ENCODE measurements around the gene RAB11FIP3. TPM values are rescaled to one million over a fixed set of nuclear protein-coding genes. Genes with fewer than 3 reads are reported as not detected.

The RAB11FIP3 gene
- total RNA-seq, 4 donors from 2014 or later: 20.7 to 62.5 (median 29.1) TPM

DNA sequence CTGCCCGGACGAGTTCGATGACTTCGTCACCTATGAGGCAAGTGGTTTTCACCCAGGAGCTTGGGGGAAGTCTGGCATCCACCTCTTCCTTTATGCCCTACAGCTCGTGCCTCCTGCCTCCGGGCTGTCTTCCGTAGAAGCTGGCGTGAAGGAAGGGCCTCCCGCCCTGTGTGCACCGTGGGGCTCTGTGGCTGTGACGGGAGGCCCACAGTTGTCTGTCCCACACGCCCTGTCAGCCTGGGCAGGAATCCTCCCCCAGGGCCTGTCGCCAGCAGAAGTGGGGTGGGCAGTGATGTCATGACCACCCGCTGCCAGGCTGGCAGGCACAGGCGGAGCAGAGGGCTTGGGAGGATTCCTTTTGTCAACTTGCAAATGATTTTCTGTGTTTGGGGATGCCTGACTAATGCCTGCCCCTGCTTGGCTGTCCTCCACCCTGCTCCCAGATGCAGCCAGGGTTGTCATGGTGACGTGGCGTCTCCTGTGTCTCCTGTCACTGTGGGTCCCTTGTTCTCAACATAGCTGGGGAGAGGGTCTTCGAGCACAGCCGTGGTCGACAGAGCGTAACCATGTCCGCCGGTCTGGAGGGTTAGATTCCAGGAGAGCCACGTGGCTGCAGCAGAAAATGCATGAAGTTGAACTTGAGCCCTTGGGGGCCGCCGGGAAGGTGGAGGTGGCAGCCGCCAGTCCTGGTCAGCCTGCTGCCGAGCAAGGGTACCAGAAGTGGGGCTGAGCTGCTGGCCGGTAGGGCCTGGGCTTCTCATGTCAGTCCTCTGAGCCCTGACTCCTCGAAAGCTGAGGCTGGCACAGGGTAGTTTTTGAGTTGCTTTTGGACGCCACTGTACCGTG lies 46.1 kb downstream of the RAB11FIP3 start:
- Histone ChIP-seq H3K36me3 (no peaks in the 10 kb centered on the region), H3K27ac (no peak overlapping the region), H3K27me3 (no peaks in the 10 kb centered on the region), H3K9me3 (no peaks in the 10 kb centered on the region), H3K4me1 (peaks cover 14% of the 10 kb centered on the region), H3K4me3 (no peak overlapping the region)
- DNase-seq (ENCODE audit: low spot score in 2 of 2): no peak
- WGBS: 39% methylated on average over 18 of the region's 32 CpGs
- no peak for TF ChIP-seq POLR2AphosphoS5 (IDR thresholded peaks at IDR 0.05)
- no peak for TF ChIP-seq EP300 (IDR thresholded peaks at IDR 0.05)
- no peak for TF ChIP-seq POLR2A (IDR thresholded peaks at IDR 0.05)
- TF ChIP-seq, protein P1, sequence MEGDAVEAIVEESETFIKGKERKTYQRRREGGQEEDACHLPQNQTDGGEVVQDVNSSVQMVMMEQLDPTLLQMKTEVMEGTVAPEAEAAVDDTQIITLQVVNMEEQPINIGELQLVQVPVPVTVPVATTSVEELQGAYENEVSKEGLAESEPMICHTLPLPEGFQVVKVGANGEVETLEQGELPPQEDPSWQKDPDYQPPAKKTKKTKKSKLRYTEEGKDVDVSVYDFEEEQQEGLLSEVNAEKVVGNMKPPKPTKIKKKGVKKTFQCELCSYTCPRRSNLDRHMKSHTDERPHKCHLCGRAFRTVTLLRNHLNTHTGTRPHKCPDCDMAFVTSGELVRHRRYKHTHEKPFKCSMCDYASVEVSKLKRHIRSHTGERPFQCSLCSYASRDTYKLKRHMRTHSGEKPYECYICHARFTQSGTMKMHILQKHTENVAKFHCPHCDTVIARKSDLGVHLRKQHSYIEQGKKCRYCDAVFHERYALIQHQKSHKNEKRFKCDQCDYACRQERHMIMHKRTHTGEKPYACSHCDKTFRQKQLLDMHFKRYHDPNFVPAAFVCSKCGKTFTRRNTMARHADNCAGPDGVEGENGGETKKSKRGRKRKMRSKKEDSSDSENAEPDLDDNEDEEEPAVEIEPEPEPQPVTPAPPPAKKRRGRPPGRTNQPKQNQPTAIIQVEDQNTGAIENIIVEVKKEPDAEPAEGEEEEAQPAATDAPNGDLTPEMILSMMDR (IDR thresholded peaks at IDR 0.05): no peak

DNA sequence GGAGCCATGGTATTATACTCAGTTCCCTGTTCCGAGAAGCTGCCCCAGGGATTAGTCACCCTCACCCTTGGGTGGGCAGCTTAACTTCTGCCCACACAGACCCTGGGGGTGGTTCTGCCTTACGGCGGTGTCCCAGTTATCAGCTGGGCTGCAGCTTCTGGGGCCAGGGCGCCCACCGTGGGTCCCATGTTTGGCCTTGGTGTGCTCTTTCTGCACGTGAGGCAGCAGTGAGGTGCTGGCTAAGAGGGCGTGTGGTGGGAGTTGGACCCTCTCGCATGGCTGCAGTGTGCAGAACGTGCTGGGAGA lies 46.7 kb downstream of the RAB11FIP3 start:
- Histone ChIP-seq H3K27me3 (no peaks in the 10 kb centered on the region), H3K4me1 (peaks cover 14% of the 10 kb centered on the region), H3K4me3 (no peak overlapping the region), H3K36me3 (no peaks in the 10 kb centered on the region), H3K9me3 (no peaks in the 10 kb centered on the region), H3K27ac (no peak overlapping the region)
- TF ChIP-seq POLR2A (IDR thresholded peaks at IDR 0.05) (no peak), POLR2AphosphoS5 (IDR thresholded peaks at IDR 0.05) (no peak), EP300 (IDR thresholded peaks at IDR 0.05) (no peak)
- TF ChIP-seq, protein P1 (IDR thresholded peaks at IDR 0.05): no peak
- WGBS: no CpG with 5 or more reads among the region's 9 CpGs
- no peak for DNase-seq (ENCODE audit: low spot score in 2 of 2)

DNA sequence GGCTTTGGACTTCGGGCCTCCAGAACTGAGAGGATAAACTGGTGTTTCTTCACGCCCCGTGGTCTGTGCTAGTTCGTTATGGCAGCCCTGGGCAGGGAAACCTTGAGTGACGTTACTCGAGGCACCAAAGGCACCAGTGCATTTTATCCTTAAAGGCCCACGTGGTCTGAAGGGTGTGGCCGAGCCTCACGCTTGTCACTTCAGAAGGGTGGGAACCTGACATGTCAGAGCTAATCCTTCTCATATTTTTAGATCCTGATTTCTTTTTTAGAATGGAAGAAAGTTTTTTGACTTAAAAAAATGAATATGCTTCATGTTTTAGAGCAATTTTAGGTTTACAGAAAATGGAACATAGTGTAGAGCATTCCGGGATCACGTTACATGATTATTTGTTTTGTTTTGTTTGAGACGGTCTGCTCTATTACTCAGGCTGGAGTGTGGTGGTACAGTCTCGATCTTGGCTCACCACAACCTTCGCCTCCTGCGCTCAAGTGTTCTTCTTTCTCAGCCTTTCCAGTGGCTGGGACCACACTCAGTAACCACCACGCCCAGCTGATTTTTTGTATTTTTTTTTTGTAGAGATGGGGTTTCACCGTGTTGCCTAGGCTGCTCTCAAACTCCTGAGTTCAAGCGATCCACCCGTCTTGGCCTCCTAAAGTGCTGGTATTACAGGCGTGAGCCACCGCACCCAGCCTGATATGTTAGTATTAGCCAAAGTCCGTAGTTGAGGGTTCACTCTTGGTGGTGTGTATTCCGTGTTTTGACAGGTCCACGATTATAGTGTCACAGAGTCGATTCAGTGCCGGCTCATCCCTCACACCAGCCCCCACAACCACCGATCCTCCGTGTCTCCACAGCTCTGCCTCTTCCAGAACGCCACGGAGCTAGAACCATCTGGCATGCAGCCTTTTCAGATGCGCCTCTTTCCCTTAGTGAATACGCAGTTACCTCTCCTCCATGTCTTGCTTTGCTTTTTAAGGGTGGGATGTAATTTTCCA lies 47.9 kb downstream of the RAB11FIP3 start:
- TF ChIP-seq POLR2A (IDR thresholded peaks at IDR 0.05) (no peak), POLR2AphosphoS5 (IDR thresholded peaks at IDR 0.05) (no peak), EP300 (IDR thresholded peaks at IDR 0.05) (no peak)
- TF ChIP-seq, protein P1 (IDR thresholded peaks at IDR 0.05): no peak
- no peaks in the 10 kb centered on the region for H3K36me3 ChIP-seq
- no peaks in the 10 kb centered on the region for H3K9me3 ChIP-seq
- H3K4me3 ChIP-seq: no peak overlapping the region
- peaks cover 14% of the 10 kb centered on the region for H3K4me1 ChIP-seq
- H3K27me3 ChIP-seq: no peaks in the 10 kb centered on the region
- WGBS: 72% methylated on average over 32 of the region's 32 CpGs
- no peak for DNase-seq (ENCODE audit: low spot score in 2 of 2)
- H3K27ac ChIP-seq: no peak overlapping the region

DNA sequence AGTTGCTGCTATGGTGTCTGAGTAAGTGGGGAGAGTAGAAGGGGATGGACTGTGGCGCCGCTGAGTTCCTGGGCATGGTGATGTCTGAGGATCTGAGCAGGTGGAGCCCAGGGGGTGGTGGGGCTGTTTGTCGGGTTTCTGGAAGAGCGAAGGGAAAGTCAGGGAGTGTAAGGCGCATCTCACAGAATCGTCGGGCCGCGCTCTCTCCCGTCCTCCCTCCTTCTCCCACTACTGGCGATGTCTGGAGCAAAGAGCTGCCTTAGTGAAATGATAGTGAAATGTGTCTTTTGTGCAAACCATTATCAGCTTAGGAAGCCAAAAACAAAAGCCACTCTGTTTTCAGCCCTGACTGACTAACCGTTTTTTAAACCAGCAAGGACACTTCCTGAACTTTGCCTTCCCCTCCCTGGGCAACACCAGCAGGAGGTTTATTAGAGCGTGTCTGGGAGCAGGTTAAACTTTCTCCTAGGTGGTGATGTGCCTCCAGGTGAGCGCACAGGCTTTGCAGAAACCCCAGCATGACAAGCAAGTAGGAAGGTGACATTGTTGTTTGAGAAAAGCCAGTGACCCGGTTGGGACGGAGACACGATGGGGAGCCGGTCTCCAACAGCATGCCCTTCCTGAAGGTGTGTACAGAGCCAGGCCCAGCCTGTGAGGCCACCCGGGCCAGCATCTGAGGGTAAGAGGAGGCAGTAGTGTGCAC lies 49.1 kb downstream of the RAB11FIP3 start:
- no peak for TF ChIP-seq EP300 (IDR thresholded peaks at IDR 0.05)
- TF ChIP-seq, protein P1 (IDR thresholded peaks at IDR 0.05): no peak
- TF ChIP-seq POLR2A (IDR thresholded peaks at IDR 0.05): no peak
- TF ChIP-seq POLR2AphosphoS5 (IDR thresholded peaks at IDR 0.05): no peak
- no peaks in the 10 kb centered on the region for H3K27me3 ChIP-seq
- DNase-seq (ENCODE audit: low spot score in 2 of 2): no peak
- H3K4me1 ChIP-seq: peaks cover 14% of the 10 kb centered on the region
- 90% methylated on average over 19 of the region's 19 CpGs for WGBS
- H3K36me3 ChIP-seq: no peaks in the 10 kb centered on the region
- H3K4me3 ChIP-seq: no peak overlapping the region
- H3K27ac ChIP-seq: no peak overlapping the region
- H3K9me3 ChIP-seq: no peaks in the 10 kb centered on the region
